Stimulated activated CD8-positive, alpha-beta memory T cell treated with anti-CD3 and anti-CD28 coated beads, Interleukin-12 subunit alpha, Interleukin-12 subunit beta, amount 100 ng/mL, for 24 hours (primary cell): ENCODE data around the gene STAC.

Experiments used
- DNase-seq: peaks from one replicate; pipeline ENCODE4 v3.0.0-alpha.2; 2020; ENCODE audit errors: extremely low read depth

STAC gene, protein sequence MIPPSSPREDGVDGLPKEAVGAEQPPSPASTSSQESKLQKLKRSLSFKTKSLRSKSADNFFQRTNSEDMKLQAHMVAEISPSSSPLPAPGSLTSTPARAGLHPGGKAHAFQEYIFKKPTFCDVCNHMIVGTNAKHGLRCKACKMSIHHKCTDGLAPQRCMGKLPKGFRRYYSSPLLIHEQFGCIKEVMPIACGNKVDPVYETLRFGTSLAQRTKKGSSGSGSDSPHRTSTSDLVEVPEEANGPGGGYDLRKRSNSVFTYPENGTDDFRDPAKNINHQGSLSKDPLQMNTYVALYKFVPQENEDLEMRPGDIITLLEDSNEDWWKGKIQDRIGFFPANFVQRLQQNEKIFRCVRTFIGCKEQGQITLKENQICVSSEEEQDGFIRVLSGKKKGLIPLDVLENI

GRCh38 chr3:36380221-36381031, at the start of gene STAC:
Gene STAC, plus strand, starts transcription at chr3:36380504. Its CDS starts 140 bp downstream, at chr3:36380644.
- no peak for DNase-seq

- DNase-seq: no peak
Measured at GRCh38 chr3:36332139-36332538, 48.2 kb upstream of the STAC start.

GRCh38 chr3:36362216-36362615, 18.1 kb upstream of the STAC start:
- no peak for DNase-seq

GRCh38 chr3:36362973-36363372, 17.3 kb upstream of the STAC start:
- no peak for DNase-seq

- no peak for DNase-seq
Measured at GRCh38 chr3:36364260-36364659, 16.0 kb upstream of the STAC start.

DNA sequence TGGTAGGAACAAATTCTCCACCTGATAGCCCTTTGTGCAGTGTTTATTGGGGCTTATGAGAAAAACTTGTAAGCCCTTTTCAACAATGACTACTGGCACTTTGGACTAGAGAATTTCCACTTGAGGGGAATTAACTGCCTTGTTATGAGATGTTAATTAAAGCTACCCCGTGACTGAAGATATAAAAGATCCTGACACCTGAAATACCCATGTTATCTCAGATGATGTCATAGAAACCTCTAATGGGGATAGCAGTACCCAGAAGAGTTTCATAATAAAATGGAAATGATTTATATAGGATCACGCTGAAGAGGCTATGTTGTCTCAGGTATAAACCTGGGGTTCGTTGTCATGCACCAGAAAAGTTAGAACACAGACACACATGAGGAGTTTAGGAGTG, 14.5 kb upstream of the STAC start:
- DNase-seq: no peak

DNA sequence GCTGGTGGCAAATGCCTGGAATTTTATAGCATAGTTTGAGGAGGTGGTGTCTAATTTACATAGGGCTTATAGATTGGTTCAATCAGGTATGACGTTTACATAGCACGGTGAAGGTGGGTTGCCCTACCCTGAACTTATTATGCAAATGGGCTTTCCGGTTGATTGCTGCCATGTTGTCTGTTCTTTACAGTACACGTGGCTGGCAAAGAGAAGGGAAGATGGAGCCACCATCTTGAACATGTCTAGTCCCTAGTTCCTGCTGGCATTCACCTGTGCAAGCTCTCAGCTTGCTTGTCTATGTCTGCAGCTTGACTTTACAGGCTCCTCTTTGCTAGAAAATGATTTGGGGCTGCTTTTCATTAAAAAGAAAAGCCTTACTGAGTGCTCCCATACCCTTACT, 14.0 kb upstream of the STAC start:
- DNase-seq: no peak

DNA sequence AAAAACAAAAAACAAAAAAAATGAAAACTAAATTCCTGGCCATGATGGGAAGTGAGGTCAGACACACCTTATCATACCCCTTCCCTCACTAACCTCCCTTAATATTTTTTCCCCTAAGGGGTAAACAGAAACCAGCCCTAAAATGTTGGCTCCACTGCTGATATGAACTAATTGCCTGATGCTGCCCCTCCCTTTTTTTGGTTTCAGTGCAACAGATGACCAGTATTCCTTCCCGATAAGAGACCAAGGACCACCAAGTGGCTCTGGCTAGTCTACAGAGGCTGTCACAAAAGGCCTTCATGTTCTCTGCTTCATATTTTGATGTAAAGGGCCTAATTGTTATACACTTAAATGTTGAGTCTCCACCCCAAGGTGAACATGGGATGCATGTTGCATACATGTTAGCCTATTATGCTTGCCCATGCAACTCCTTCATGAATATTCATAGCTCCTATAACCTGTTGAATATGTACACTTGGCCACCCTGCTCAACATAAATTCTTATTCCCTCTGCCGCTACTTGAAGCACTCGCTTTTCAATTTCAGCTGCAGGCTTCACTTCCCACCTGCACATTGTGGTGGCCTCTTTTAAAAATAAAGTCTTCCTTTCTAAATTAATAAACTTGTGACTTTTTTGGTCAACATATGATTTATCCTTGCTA, 12.3 kb upstream of the STAC start:
- DNase-seq: no peak

DNA sequence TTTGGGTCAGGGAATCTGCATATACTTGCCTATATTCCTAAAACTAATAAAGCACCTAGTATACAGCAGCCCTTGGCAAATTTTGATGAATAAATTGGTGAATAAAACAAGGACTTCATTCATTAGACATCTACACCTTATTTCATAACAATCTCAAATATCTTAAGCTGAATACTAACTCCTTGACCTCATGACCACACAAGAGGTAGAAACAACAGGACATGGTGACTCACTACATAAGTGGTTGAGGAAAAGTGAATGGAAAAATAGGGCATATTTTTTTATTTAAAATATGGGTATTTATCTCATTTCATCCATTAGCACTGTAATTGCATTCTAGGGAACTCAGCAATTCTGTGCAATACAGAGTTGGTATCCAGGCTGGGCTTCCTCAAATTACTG, 7.8 kb upstream of the STAC start:
- no peak for DNase-seq

DNA sequence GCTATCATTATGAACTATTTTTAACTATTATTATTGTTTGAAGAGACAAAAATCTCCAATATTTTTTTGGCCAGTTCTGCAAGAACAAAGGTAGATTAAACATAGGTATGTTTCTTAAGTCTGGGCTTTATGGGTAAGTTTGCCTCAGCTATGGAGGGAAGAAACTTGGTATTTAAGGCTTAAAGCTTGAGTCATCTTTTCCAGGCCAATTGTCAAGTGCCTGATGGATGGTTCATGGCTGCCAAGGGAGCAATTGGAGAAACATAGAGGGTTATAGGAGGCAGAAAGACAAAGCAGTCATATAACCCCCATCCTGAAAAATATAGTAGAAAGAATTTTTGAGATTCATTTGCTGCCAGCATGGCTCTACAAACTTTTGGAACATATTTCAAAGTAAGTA, 7.2 kb upstream of the STAC start:
- DNase-seq: no peak

DNA sequence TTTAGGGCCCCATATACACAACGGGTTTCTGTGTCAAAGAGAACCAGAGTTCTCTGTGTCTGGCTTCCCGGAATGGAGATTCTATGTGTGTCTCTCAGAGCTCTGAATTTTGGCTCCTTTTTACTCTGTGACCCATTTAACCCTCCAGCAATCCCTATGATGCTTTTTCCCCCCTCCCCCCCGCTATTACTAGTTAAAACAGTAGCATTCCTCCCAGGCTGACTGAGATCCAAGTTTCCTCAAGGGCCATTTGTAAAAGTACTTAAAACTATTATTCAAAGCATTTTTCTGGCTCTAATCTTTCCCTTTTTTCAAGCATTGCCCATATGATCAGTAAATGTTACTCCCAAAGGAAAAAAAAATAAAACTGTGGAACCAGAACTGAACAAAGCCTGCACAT, 6.6 kb upstream of the STAC start:
- DNase-seq: no peak

GRCh38 chr3:36379872-36380220, 458 bp upstream of the STAC start:
- no peak for DNase-seq

DNA sequence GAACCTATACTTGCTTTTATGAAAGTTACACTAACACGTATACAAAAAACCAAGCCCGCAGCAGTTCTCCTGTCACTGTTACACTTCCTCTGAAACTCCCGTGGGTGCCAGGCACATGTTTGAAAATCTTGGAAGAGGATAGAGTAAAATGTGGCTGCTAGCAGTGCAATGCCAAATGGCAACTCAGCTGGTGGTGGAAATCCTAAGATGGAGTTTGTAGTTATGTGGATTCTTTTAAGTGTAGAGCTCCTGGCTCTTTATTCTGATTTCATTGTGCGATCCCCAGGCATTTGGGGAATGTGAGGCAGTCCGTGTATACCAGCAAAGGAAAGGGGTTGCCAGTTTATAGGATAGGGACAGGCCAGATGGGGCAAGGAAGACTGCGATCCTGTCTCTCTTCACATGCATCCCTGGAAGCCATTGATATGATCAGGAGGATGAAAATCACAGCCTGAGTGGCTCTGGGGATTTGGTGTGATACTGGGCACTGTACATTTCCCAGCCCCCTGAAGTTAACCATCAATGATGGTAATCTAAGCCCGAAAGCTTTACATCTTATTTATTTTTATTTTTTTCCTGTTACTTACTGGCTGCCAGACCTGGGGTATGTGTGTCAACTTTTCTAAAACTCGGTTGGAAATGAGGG, 1.1 kb downstream of the STAC start:
- no peak for DNase-seq

- DNase-seq: no peak
Measured at GRCh38 chr3:36393563-36393962, 13.3 kb downstream of the STAC start.

DNA sequence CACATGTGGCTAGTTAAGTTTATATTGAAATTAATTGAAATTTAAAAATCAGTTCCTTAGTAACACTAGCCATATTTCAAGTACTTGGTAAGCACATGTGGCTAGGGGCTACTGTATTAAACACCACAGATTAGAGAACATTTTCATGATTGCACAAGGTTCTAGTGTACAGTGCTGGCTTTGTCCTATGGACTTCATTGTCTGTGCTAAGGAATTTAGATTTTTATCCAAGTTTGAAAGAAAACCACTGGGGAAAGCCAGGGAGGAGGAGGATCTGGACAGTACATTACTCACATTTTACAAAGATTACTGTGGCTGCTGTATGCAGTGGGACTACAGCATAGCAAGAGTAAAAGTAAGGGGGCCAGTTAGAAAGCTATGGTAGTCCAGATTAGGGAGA, 13.9 kb downstream of the STAC start:
- no peak for DNase-seq

DNA sequence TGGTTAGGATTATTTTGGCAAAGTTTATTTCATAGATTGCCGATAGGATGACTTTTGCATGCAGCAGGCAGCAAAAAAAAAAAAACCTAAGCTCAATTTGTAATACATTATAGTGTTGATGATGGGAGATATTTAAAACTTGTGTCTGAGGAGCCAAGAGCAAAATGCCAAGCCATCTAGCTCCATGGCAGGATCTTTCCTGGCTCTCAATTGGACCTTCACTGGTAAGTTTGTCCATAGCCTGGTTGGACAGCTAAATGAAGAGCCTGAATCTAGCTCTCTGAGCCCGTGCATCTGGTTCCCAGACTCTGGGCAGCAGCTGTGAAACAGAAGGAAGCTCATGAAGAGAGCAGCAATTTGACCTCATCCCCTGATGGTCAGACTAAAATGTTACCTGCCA, 17.5 kb downstream of the STAC start:
- no peak for DNase-seq

DNA sequence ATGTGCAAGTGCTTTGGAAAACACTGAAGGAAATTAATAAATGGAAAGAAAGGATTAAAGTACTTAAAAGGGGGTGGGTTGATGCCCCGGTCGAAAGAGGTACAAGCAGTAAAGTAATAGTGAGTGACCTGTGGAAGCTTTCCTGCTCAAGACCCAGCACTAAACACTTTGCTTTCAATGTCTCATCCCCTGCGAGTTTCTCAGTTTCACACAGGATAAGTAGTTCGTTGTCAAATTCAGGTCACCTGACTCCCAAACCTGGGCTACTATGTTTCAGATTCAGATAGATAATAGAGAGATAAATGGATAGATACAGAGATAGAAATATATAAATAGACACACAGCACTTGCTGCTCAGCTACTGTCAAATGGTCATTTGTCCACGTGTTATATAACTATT, 19.6 kb downstream of the STAC start:
- DNase-seq: no peak

DNA sequence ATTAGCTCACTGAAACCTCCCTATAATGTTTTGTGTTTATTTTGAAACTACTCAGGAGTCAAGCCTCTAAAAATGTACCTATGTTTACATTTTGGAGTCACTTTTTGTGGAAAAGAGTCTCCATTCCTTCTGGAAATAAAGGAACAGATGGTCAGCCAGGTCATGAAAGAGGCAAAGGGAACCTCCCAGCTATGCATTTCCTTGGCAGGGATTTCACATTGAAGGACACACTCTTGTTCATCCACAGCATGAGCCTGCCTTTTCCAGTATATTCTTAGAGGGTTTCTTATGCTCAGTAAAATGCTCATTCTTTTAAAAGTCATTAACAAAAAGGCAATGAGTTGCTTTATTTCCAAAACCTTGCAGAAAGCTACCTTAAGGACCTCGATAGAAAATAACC, 20.8 kb downstream of the STAC start:
- DNase-seq: no peak

DNA sequence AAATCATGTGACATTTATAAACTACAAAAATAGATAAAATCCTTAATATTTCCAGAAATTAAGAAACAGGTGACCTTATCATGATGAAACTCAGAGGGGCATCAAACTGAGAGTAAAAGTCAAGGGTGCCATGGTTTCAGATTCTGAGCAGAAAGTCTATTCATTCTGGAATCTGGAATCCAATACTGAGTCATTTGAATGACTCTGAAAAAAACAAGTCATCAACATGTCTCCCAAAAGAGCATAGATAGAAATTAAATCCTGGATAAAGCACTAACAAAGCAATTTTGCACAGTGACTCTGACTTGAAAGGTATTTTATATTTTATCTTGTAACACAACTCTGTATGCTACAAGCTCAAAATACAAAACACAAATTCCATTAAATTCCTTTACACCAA, 23.4 kb downstream of the STAC start:
- DNase-seq: no peak

DNA sequence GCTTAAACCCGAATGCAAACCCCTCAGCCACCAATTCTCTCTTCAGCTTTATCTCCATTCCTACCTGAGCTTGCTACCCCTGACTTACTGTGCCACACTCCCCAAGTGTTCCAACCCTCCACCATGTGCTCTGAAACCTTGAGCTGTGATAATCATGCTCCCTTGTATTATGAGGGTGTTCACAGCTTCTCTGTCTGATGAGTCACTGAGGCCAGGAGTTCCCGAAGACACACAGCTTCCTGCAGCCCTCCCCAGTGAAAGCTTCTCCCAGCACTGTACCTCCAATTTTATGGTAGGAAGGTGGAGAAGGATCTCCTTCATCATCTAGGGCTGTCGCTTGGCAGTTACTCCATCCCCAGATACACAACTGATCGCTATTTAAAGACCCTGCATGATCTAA, 24.9 kb downstream of the STAC start:
- no peak for DNase-seq

GRCh38 chr3:36408146-36408545, 27.8 kb downstream of the STAC start:
- DNase-seq: no peak

- DNase-seq: no peak
Measured at GRCh38 chr3:36409862-36410261, 29.6 kb downstream of the STAC start.
